Endothelial cell of umbilical vein (primary cell): ENCODE data around the gene CCRL2. TPM values are rescaled to one million over a fixed set of nuclear protein-coding genes. Genes with fewer than 3 reads are reported as not detected.

ENCODE experiments used
- BruUV-seq: library from RNA; stranded (reverse); fragments of 400-500 nt; replicated peaks from 2 replicates; lab custom pipeline; 2021; lab: Mats Ljungman, UMichigan
- CTCF ChIA-PET: fragments of 300-600, 350-600 bp; sonication (Branson Sonifier 250); formaldehyde crosslinking; loops from one replicate; lab custom pipeline; 2021; ENCODE audit warnings: antibody characterized with exemption, inconsistent platforms; lab: Charles Lee
- POLR2A ChIA-PET: fragments of 300-600, 350-600 bp; sonication (Branson Sonifier 250); formaldehyde crosslinking; loops from one replicate; lab custom pipeline; 2021; ENCODE audit warnings: antibody characterized with exemption, inconsistent platforms; lab: Charles Lee
- DNase-seq: peaks from one replicate; pipeline ENCODE4 v3.0.0-alpha.2; 2011; ENCODE audit warnings: low read depth, low spot score
- FAIRE-seq: peaks from 2 replicates; lab custom pipeline; 2011; peaks lifted over from hg19 to GRCh38; lab: Jason Lieb, UNC
- H2AFZ ChIP-seq: 2 replicates; pipeline ENCODE4 v1.6.0; 2012; ENCODE audit warnings: low read depth, low read length, control low read depth, inconsistent platforms
- H3K27ac ChIP-seq: 2 replicates; pipeline ENCODE4 v1.5.1; 2011; ENCODE audit warnings: low read depth, mild to moderate bottlenecking, control low read depth, low read length, moderate library complexity; ENCODE audit not compliant: insufficient read depth
- H3K27me3 ChIP-seq, 2 experiments: 2 replicates each; pipeline versions ENCODE4 v1.6.0 to v1.6.1; 2011; ENCODE audit warnings: low read length in 2 of 2, mixed read lengths in 1 of 2; ENCODE audit not compliant: control insufficient read depth in 2 of 2, insufficient read depth in 2 of 2
- H3K36me3 ChIP-seq, 2 experiments: 2 replicates in 1 of 2; 3 replicates in 1 of 2; pipeline ENCODE4 v1.5.1; 2011; ENCODE audit warnings: low read length in 2 of 2, mild to moderate bottlenecking in 1 of 2, moderate library complexity in 1 of 2; ENCODE audit not compliant: control insufficient read depth in 2 of 2, insufficient read depth in 2 of 2; ENCODE audit errors: extremely low read depth in 1 of 2
- H3K4me1 ChIP-seq: 3 replicates; pipeline ENCODE4 v1.5.1; 2011; ENCODE audit warnings: mild to moderate bottlenecking, low read length; ENCODE audit not compliant: control insufficient read depth, insufficient read depth; ENCODE audit errors: extremely low read depth
- H3K4me2 ChIP-seq: 2 replicates; pipeline ENCODE4 v1.6.1; 2011; ENCODE audit warnings: low read length, control low read depth, mixed read lengths; ENCODE audit not compliant: insufficient read depth
- H3K4me3 ChIP-seq, 3 experiments: fragments of 200-600 bp in 1 of 3; sonication (generic), shearing (Covaris generic) in 1 of 3; replicated peaks in 1 of 3; 2 replicates each; pipeline ENCODE4 v1.5.1; 2011 to 2016; ENCODE audit warnings: control low read depth in 3 of 3, low read length in 3 of 3, mild to moderate bottlenecking in 2 of 3, inconsistent platforms in 1 of 3, low read depth in 1 of 3, moderate library complexity in 1 of 3; ENCODE audit not compliant: insufficient read depth in 1 of 3
- H3K79me2 ChIP-seq: 2 replicates; pipeline ENCODE4 v1.6.0; 2012; ENCODE audit warnings: low read length, inconsistent platforms; ENCODE audit not compliant: control insufficient read depth, insufficient read depth
- H3K9ac ChIP-seq: replicated peaks from 2 replicates; pipeline ENCODE3; 2011; ENCODE audit warnings: low read length, control low read depth; ENCODE audit not compliant: insufficient read depth; ENCODE audit errors: extremely low read depth
- H3K9me1 ChIP-seq: replicated peaks from 3 replicates; pipeline ENCODE4 v1.6.0; 2011; ENCODE audit warnings: mild to moderate bottlenecking, low read length; ENCODE audit not compliant: control insufficient read depth, insufficient read depth; ENCODE audit errors: extremely low read depth
- H3K9me3 ChIP-seq: replicated peaks from 2 replicates; pipeline ENCODE4 v1.5.1; 2012; ENCODE audit warnings: low read length, inconsistent platforms; ENCODE audit not compliant: control insufficient read depth, insufficient read depth
- H4K20me1 ChIP-seq: replicated peaks from 2 replicates; pipeline ENCODE3; 2011; ENCODE audit warnings: mild to moderate bottlenecking, low read length; ENCODE audit not compliant: control insufficient read depth, insufficient read depth; ENCODE audit errors: extremely low read depth
- CTCF ChIP-seq, 2 donors: IDR thresholded peaks; 1 replicate in 1 of 2; 2 replicates in 1 of 2; pipeline ENCODE4 v1.5.1; 2011; ENCODE audit warnings: low read length in 2 of 2, mild to moderate bottlenecking in 2 of 2, moderate library complexity in 2 of 2, control low read depth in 1 of 2, inconsistent platforms in 1 of 2, low read depth in 1 of 2; ENCODE audit not compliant: insufficient read depth in 1 of 2; ENCODE audit errors: extremely low read depth in 1 of 2
- FOS ChIP-seq: IDR thresholded peaks from 2 replicates; pipeline ENCODE4 v1.6.1; 2011; ENCODE audit warnings: mild to moderate bottlenecking, low read length, moderate library complexity, borderline replicate concordance; ENCODE audit not compliant: insufficient read depth
- GATA2 ChIP-seq: IDR thresholded peaks from 2 replicates; pipeline ENCODE4 v1.7.0; 2011; ENCODE audit warnings: low read depth, mild to moderate bottlenecking, moderate library complexity, mixed read lengths, low read length; ENCODE audit not compliant: insufficient read length, insufficient read depth
- MAX ChIP-seq: IDR thresholded peaks from 2 replicates; pipeline ENCODE4 v1.6.1; 2011; ENCODE audit not compliant: insufficient read depth, insufficient read length
- MYC ChIP-seq: IDR thresholded peaks from one replicate; pipeline ENCODE4 v1.6.1; 2011; ENCODE audit warnings: mild to moderate bottlenecking, low read depth, low read length
- POLR2A ChIP-seq: IDR thresholded peaks from 2 replicates; pipeline ENCODE4 v1.6.1; 2012; ENCODE audit warnings: low read depth, mild to moderate bottlenecking, control low read depth, low read length
- POLR2AphosphoS5 ChIP-seq: IDR thresholded peaks from 2 replicates; pipeline ENCODE4 v1.6.1; 2012; ENCODE audit warnings: low read depth, mild to moderate bottlenecking, control low read depth, low read length, moderate library complexity; ENCODE audit not compliant: insufficient read depth
- dilution Hi-C: fragments of 300-500 bp; cut with MboI; formaldehyde crosslinking; loops from one replicate; pipeline ENCODE4 v1.15.0; 2019; ENCODE audit warnings: low sequenced_read_pairs; ENCODE audit not compliant: extremely low pct_ligation_motif_present
- intact Hi-C: fragments of 100-400 bp; cut with micrococcal nuclease; formaldehyde crosslinking; loops from one replicate; pipeline ENCODE4 v1.10.0; 2022
- polyA plus RNA-seq, 4 experiments: library from polyadenylated mRNA; depleted of rRNA in 3 of 4; stranded (reverse) in 3 of 4; unstranded in 1 of 4; fragments of >200 nt; gene quantifications; 2 replicates each; pipeline versions ENCODE4 v1.2.1 to v1.2.3, GENCODE V29; 2011 to 2012; ENCODE audit warnings: missing spikeins in 1 of 4
- total RNA-seq: library from RNA; stranded (reverse); gene quantifications from 2 replicates; pipeline ENCODE4 v1.2.3, GENCODE V29; 2021

Gene CCRL2
- total and polyA plus RNA-seq, 2 donors (not counting 3 experiments of a cell fraction or from before 2014, with no cell fraction given), result 6.4 to 6.6 TPM

GRCh38 chr3:46398186-46398955 lies 8.7 kb upstream of the CCRL2 start:
- ChIA-PET POLR2A (no interaction called here), CTCF (interaction anchor here (1.0 to 3.8 kb wide), 3 partner anchors 10 to 44 kb away, joined by 3 to 13 read pairs (median 3); no protein-coding TSS in a partner anchor)
- Histone ChIP-seq H3K4me1 (peaks cover 12% of the 10 kb centered on the region), H2AFZ (no peak overlapping the region), H3K9ac (no peak overlapping the region), H3K36me3 (no peaks in the 10 kb centered on the region), H3K4me2 (no peak overlapping the region), H4K20me1 (no peaks in the 10 kb centered on the region), H3K27me3 (no peaks in the 10 kb centered on the region), H3K9me3 (no peaks in the 10 kb centered on the region), H3K4me3 (no peak overlapping the region), H3K9me1 (no peaks in the 10 kb centered on the region), H3K79me2 (no peaks in the 10 kb centered on the region), H3K27ac (no peak overlapping the region)
- intact Hi-C loops (no loop called here), dilution Hi-C loops (no loop called here)
- DNase-seq (no peak), FAIRE-seq (no peak)
- no peak for TF ChIP-seq GATA2
- TF ChIP-seq CTCF (IDR thresholded peaks at IDR 0.05; ENCODE audit: extremely low read depth in 1 of 2, insufficient read depth in 1 of 2, low read depth in 1 of 2, low read length in 2 of 2), result no peak
- TF ChIP-seq MYC, result no peak
- no peak for TF ChIP-seq FOS
- TF ChIP-seq POLR2A, result no peak
- no peak for TF ChIP-seq MAX
- TF ChIP-seq POLR2AphosphoS5, result no peak
- no TSS peak for BruUV-seq
